Endometrial microvascular endothelial cells (primary cell): ENCODE measurements around the gene EEF1AKMT3. TPM values are rescaled to one million over a fixed set of nuclear protein-coding genes. Genes with fewer than 3 reads are reported as not detected.
"Not testable (repeated sequence)": the region's sequence is repeated elsewhere in the genome, so short reads cannot be mapped to it uniquely, and the experiment has no call there.

Experiments used
- in situ Hi-C: cut with HindIII; loops from 2 replicates; pipeline ENCODE4 v1.10.0; 2017; ENCODE audit warnings: low sequenced_read_pairs, low pct_unique_long_range_greater_than_20kb; ENCODE audit errors: inconsistent ontology term
- total RNA-seq: library from RNA; depleted of rRNA; stranded (reverse); fragments of >200 nt; gene quantifications from one replicate; pipeline ENCODE4 v1.2.3, GENCODE V29; 2015; ENCODE audit errors: inconsistent ontology term

The EEF1AKMT3 gene
- total RNA-seq, 1 donor from 2014 or later, result 11.7 TPM

DNA sequence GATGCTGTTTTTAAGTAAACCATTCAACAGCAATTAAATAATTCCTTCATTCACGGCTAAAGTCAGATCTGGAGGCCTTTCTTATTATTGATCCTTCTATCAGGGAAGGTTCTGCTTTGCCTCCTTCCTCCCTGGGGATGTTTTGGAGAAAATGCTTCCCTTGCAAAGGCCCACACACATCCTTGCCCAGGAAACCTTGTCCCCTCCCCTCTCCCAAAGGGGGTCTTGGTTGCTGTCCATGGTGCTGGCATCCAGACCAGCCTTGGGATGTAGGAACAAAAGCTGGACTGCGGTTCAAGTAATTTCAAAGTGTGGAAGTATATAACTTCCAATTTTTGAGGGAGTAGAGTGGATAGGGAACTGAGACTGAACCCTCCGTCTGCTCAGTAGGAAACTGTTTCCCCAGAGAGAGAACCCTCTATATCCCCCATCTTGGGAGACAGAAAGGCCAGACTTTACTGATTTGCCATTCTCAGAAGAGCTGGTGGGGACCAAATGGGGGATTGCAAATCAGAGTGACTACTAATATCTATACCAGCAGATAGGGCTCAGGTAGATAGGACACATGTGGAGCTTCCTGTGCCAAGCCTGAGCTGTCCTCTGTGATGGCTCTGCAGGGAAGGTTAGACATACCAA lies 11.9 kb upstream of the EEF1AKMT3 start:
- in situ Hi-C loops, result no loop called here

DNA sequence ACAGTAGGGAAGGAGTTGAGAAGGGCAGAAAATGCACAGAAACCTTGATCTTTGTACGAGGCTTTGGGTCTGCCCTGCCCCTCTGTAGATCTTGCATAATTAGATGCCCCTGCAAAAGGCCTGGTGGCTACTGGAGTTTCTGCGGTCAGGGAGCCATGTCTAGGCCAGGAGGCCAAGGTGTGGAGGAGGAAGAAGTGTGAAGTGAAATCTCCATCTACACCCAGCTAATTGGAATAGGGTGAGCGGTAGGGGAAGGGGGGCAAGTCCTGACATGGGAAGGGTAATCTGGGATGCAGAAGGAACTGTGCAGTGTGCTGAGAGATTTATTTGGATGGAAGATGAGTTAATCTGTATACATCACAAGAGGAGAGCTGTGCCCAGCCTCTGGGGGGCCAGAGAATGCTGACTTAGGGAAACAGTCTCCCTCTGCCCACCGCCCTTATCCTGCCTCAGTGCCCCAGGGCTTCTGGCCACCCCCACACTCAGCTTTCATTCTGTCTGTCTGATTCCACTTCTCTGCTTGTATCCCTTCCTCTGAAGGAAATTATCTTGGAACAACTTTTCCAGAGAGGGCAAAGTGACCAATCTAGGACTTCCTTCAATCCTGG lies 10.9 kb upstream of the EEF1AKMT3 start:
- in situ Hi-C loops, result no loop called here

DNA sequence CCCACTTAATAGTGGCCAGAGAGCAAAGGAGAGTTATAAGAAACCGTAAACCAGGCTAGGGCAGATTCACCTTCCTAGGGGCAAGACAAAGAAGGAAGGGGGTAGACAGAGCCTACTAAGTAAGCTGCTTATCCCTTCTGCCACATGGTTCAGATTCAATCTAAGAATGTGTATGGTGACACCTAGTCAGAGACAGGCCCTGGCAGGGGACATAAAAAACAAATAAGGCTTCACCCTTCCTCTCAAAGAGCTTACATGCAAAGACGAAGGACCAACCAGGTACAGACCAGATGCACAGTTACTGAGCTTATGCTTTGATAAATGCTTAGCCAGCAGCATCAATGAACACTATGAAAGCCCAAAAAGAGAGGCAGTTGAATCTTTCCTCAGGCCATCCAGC lies 10.0 kb upstream of the EEF1AKMT3 start:
- in situ Hi-C loops, result no loop called here

DNA sequence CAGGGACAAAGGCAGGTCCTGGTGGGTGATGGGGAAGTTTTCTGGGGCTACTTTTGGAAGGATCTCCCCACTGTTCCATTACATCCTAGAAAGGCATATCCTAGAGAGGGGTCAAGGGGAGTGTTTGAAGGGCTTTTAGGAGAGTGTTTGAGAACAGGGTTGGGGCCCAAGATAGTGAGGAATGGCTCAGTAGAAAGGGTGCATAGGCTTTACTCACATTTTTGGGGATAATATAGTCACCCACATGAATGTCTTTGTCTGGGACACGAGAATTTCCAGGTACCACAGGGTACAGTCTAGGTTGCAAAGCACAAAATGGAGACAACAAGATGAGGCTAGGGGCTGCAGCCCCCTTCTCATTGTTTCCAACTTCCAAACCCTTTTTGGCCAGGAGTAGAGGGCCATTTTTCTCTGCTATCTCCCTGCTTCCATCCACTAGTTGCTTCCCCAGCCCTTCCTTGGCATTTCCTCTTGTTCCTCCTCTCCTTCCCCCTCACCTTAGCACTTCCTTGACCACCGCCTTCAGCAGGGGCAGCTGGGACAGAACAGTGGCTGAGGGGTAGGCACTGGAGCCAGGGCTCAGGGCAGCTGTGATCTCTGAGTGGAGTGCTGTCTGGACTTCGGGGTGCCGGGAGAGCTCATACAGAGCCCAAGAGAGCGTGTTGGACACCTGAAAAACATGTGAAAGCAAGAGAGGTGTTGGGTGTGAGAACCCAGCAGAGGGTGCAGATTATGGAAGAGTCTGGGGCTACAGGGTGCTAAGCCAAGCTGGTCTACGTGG lies 8.3 kb upstream of the EEF1AKMT3 start:
- in situ Hi-C loops, result no loop called here

DNA sequence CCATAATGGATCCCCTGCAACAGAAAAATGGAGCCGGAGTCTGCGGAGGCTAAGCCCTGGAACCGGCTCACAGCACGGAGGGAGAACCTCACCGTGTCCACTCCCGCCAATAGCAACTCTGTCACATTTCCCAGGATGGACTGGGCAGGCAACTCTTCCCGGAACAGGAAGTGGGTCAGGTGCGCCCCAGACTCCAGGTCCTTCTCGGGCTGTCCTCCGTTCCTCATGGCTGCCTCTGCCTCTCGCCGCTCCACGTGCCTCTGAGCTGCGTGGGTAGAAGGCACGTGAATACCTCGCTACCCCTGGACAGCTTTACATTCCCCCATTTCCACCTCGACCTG lies 7.8 kb upstream of the EEF1AKMT3 start:
- in situ Hi-C loops, result no loop called here

DNA sequence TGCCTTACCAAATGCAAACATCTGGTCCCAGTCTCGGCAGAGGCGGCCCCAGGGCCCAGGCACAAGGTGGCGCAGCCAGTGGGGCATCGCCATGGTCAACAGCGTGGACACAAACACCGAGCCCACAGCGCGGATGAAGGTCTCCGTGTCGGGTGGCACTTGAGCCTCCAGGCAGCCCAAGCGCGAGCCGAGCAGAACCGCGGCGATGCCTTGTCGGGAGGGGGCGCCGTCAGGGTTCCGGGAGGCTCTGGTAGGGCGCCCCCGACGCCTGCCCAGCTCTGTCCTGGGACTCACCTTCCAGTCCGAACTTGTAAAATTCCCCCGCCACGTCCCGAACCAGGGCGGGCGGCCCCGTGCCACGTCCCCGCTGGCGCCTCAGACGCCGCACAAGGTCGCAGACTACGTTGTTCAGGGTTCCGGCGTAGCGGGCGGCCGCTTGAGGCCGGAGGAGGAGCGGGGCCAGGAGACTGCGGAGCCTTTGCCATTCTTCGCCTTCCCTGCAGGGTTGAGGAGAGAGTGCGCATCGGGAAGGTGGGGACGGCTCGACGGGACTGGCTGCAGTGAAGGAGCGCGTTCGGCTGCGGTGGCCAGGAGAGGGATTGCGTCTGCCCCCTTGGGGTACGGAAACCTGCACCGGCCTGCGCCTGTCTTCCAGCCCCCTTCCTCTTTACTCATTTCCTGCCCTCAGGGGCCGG lies 7.3 kb upstream of the EEF1AKMT3 start:
- in situ Hi-C loops, result no loop called here

DNA sequence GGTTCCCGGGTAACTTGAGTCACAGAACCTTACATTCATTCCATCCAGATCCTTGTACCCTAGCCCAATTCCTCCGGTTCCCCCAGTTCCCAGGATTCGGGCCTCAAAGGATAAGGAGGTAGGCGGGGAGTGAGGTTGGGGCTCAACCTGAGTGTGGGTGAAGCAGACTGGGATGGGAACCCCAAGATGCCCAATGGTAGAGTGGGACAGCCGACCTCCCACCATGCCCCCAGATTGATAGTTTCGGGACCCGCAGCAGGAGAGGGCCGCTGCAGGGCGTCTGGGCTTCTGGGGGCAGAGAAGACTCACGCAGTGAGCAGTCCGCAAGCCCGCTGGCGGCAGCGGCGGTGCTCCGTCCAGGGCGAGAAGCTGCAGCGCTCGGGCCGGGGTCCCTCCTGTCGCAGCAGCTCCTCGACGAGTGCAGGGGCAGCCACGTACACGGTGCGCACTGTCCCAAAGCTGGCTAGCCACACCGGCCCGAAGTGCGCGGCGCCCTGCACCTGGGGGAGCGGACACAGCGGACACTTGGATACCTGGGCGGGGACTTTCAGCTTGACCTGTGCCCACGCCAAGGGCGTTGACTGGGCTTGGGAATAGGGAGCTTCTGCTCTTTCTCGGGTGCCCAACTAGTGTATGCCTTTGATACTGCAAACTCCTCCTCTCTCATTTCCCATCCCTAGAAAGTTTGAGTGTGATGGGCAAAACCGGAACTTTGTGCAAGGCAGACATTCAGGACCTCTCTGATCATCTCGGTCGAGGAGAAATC lies 6.5 kb upstream of the EEF1AKMT3 start:
- in situ Hi-C loops, result no loop called here

DNA sequence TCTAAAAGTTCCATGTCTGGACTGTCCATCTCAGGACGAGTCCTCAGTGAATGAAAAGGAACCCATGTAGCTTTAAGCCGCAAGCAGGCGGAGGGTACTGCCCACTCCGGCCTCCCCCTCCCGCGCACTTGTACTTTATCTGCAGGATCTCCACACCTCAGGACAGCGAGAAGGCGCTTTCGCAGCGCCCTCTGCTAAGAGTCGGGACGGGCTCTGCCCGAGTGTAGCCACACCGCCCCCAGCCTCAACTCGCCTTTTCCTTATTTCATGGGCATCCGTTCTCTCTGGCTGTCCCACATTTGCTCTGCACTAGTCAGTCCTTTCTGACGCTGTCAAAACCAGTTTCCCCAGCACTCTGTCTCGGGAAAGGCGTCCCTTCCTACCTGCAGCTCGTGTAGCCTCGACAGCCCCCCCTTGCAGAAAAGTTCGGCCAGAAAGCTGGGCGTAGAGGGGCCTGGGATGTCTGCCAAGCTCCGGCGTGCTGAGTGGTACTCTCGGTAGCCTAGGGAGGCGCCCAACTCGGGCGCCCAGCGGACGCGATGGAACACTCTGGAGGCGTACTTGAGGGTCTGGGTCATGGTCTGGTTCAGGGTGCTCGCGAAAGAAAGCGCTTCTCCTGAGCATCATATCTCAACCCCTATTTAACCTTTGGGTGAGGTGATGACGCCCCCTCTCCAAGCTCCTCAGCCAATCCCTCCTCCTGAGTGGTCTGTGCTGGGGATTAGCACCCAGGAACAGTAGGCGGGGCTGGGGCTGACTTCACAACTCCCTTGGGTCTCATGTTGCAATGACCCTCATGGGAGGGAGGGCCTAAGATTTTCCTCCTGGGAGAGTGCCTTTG lies 5.7 kb upstream of the EEF1AKMT3 start, which contains the start of gene CYP27B1:
Gene CYP27B1 (minus strand): TSS at position 615 of the 841 bp plus-strand sequence. CDS start 37 bp downstream, at position 578.
- in situ Hi-C loops, result no loop called here

DNA sequence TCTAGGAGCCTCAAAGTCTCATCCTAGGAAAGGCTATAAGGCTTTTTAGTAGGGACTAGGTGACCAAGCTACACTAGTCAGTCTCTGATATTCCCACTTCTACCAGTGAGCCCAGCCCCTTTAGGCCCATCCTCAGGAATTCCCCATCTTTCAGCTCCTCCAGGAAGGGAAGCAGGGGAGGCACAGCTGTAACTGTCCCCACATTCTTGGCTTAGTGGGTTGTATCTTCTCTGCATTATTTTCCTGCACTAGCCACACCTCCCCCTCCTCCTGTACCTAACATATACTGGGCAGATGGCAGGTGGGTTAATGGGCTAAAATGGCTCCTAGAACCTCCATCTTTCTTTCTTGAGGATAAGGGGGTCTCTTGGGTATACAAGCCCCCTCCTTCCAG lies 5.1 kb upstream of the EEF1AKMT3 start:
- in situ Hi-C loops, result no loop called here

DNA sequence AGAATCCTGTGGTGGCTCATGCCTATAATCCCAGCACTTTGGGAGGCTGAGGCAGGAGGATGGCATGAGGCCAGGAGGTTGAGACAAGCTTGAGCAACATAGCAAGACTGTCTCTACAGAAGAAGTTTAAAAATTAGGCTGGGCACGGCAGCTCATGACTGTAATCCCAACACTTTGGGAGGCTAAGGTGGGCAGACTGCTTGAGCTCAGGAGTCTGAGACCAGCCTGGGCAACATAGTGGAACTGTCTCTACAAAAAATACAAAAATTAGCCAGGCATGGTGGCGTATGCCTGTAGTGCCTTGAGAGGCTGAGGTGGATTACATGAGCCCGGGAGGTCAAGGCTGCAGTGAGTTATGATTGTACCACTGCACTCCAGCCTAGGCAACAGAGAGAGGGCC lies 4.5 kb upstream of the EEF1AKMT3 start:
- in situ Hi-C loops, result no loop called here

DNA sequence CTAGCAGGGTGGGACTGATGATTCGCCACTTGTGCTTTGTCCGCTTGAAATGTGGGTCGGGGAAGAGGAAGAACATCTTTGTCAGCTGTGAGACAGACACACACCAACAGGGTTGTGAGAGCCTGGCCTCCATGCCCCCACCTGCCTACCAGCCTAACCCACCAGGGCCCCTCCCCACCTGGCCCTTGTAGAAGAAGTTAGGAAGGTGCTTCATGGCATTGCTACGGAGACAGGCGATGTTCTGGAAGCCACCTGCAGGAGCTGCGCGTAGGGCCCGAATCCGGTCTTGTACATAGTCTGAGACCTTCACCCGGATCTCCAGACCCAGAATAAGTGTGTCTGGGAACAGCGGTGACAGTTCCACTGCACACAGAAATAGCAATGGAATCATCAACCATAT lies 2.8 kb upstream of the EEF1AKMT3 start:
- in situ Hi-C loops, result no loop called here

DNA sequence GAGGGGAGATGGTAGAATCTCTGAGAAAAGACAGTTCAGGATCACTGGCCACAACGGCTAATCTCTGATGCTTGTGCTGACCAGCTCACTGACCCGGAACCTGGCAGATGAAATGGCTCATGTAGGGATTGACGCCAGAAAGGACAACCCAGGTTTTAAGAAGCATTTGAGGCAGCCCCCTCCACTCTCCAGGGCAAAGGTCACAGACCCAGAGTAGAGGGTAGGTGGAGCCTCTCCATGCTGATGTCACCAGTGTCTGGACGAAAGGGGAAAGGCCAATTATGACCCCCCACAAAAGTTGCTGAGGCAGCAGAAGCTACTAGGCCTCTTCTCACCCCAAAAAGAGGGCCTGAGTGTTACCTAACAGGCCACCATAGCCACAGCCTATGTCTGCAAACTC lies 1.7 kb upstream of the EEF1AKMT3 start:
- in situ Hi-C loops, result no loop called here

DNA sequence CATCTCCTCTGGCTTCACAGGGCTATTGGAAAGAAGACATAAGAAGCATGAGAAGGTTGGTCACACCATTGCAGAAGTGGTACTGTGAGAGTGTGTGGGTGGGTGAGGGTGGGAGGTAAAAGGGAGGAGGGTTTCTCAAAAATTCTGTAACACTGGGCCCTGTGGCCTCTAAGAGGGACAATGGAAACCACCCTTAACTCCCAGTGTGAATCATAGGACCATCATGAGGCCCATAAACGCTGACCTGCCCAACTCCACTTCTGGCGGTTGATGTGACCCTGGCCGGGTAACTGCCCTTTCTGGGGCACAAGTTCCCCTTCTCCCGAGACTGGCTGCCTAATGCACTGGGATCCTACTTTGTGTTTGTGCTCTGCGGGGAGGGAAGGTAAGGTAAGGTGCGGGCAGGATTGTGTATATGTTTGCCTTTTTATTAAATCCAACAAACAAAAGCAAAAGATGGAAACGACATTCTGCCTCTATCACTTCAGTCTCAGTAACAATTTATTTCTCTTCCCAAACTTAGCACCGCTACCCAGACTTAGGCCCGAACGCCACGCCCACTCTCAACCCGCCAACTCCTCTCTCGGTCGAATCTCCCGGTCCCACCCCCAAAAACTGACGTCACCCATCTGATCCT lies 1.1 kb upstream of the EEF1AKMT3 start:
- in situ Hi-C loops, result no loop called here

DNA sequence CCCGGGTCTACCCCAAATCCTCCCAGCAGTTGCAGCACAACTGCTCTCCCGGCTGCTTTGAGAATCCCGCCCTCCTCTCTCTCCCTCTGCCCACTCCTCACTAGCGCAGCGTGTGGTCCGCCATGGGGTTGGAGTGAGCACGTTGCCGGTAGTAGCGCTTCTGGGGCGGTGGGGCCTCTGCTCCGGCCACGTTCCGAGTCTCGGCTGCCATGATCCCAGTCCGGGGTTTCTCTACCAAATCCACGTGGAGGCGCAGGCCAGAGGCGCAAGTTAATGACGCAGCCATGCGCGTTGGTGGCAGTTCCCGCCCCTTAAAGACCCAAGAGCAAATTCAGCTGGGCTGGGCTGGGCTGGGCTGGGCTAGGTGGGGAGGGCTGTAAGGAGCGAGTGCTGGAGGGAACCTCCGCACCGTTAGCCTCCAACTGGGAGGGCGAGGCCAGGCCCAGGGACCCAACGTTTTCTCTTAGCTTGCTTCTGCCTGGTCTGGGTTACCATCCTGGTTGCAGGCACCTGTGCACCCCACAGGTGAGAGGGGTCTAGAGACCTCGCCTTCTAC lies 463 bp upstream of the EEF1AKMT3 start, which contains the start of gene METTL1:
Gene METTL1 (minus strand): TSS at position 233 of the 556 bp plus-strand sequence. CDS start 22 bp downstream, at position 211.
- in situ Hi-C loops, result no loop called here

DNA sequence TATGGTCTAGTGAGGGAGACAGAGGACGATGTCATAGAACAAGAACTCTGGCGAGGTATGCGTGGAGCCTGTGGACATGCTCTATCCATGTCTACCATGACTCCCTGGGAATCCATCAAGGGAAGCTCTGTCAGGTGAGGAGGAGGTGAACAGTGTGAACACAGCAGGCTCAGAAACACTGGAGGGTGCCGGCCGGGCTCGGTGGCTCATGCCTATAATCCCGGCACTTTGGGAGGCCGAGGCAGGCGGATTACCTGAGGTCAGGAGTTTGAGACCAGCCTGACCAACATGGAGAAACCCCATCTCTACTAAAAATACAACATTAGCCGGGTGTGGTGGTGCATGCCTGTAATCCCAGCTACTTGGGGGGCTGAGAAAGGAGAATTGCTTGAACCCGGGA lies 2.2 kb downstream of the EEF1AKMT3 start:
- in situ Hi-C loops, result not testable (repeated sequence)

DNA sequence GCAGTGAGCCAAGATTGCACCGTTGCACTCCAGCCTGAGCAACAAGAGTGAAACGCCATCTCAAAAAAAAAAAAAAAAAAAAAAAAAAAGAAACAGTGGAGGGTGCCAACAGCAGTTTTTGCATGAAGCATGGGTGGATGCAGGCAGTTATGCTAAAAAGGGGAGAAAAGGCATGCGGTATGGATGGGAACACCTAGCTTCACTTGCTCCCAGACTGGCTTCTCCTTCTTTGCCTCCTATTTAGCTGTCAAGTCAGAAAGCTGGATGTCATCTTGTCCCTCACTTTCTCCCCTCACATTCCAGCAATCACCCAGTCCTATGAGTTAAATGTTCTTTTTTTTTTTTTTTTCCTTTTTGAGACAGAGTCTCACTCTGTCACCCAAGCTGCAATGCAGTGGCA lies 2.6 kb downstream of the EEF1AKMT3 start:
- in situ Hi-C loops, result no loop called here

DNA sequence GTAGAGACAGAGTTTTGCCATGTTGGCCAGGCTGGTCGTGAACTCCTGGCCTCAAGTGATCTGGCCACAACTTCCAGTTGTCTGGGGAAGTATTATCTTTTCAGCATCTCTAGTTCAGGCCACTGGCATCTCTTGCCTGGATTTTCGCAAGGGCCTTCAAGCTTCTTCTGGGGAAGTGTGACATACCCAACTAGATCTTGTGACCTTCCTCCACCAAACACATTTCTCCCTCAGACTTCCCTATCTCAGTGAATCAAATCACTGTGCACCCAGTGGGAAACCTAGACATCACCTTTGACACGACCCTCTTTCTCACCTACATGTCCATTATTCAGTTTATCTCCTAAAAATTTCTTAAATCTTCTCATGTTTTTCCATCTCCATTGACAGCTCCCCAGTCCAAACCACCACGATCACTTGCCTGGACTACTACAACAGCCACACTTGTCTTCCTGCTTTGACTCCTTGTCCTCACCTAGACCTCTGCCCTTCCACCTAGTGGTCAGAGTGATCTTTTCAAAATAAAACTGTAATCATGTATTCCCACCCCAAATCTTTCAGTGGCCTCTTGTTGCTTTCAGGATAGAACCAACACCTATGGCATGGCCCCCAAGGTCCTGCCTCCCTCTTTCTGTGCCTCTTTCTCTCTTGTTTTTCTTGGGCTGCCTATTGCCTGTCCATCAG lies 3.3 kb downstream of the EEF1AKMT3 start:
- in situ Hi-C loops, result no loop called here
